ENCODE data around the gene COX4I1.
"Not testable (repeated sequence)": the region's sequence is repeated elsewhere in the genome, so short reads cannot be mapped to it uniquely, and the experiment has no call there.

The COX4I1 gene

DNA sequence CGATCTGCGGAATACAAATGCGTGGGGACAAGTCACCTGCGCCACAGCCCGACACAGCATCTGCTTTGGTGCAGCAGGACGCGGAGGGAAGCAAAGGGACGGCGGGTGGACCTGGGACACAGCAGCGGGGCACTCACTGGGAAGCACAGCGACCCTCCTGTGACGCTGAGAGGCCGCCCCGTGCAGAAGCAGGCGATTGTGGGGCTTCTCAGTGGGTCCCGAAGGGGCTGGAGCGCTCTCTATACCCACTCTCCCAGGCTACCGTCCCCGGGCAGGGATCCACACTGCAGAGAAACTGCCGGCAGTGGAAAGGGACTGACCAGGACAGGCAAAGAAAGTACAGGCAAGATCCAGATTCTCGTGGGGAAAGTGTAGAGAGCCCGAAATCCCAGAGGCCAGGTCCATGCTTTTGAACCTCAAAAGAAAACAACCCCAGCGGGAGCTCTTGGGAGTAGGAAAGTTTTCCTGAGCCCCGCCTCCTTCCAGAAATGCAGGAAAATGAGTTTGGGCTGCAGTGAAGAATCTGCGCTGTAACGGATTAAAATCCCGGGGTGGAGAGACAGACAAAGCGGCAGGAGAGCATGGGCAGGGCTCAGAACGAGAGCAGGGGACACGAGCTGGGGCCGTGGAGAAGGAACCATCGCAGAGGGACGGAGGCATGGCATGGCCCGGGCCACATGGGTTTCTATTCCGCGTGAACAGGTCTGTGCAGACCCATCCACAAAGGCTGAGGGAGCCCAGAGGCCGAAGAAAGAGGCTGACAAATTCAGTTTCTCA lies 12.7 kb downstream of the COX4I1 start:
- H3K27ac ChIP-seq: no peak overlapping the region

DNA sequence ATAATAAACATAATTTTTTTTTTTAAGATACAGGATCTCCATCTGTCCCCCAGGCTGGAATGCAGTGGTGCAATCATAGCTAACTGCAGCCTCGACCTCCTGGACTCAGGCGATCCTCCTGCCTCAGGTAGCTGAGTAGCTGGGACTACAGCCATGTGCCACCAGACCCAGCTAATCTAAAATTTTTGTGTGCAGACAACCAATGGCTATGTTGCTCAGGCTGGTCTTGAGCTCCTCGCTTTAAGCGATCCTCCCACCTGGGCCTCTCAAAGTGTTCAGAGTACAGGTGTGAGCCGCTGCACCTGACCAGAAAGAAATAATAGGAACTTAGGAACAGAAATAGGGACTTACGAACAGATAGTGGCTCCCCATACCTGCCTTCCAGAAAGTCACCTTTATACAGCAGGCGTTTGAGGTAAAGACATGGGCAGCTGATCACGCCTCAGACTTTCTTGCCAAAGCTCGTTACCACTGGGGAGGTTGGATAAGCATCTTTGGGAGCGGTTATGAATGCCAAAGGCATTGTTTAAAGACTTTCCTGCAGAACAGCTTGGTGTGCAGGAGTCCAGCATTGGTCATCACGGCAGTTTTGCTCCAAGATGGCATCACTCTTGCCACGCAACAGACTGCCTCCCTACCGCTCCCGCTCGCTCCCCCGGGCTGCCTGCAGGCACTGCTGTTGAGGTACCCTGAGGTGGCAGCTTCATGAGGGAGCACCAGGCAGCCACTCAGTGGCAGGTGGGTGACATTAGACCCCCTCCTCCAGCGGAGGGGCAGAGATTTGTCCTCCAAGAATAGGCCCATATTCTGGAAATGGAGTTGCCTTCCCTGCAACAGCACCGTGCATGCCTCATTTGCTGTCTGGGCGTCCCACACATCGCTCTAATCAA lies 13.6 kb downstream of the COX4I1 start:
- Histone ChIP-seq H3K4me2 (ENCODE audit: low read length) (no peak overlapping the region), H3K79me2 (no peaks in the 10 kb centered on the region), H3K9ac (no peak overlapping the region), H3K27me3 (ENCODE audit: control insufficient read depth, insufficient read depth, low read length) (no peaks in the 10 kb centered on the region), H3K9me3 (ENCODE audit: control insufficient read depth, low read length) (no peaks in the 10 kb centered on the region), H3K4me1 (no peaks in the 10 kb centered on the region), H3K27ac (no peak overlapping the region), H2AFZ (no peak overlapping the region), H3K36me3 (ENCODE audit: control insufficient read depth, insufficient read depth, low read length) (no peaks in the 10 kb centered on the region), H3K4me3 (ENCODE audit: low read depth, low read length) (no peak overlapping the region)
- TF ChIP-seq, protein P1, sequence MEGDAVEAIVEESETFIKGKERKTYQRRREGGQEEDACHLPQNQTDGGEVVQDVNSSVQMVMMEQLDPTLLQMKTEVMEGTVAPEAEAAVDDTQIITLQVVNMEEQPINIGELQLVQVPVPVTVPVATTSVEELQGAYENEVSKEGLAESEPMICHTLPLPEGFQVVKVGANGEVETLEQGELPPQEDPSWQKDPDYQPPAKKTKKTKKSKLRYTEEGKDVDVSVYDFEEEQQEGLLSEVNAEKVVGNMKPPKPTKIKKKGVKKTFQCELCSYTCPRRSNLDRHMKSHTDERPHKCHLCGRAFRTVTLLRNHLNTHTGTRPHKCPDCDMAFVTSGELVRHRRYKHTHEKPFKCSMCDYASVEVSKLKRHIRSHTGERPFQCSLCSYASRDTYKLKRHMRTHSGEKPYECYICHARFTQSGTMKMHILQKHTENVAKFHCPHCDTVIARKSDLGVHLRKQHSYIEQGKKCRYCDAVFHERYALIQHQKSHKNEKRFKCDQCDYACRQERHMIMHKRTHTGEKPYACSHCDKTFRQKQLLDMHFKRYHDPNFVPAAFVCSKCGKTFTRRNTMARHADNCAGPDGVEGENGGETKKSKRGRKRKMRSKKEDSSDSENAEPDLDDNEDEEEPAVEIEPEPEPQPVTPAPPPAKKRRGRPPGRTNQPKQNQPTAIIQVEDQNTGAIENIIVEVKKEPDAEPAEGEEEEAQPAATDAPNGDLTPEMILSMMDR (IDR thresholded peaks at IDR 0.05): no peak

More for the DNA sequence above, 12.7 kb downstream of the COX4I1 start:
- Histone ChIP-seq H3K4me2 (ENCODE audit: low read length) (no peak overlapping the region), H3K4me3 (ENCODE audit: low read depth, low read length) (no peak overlapping the region), H3K9ac (no peak overlapping the region), H3K4me1 (no peaks in the 10 kb centered on the region), H3K9me3 (ENCODE audit: control insufficient read depth, low read length) (no peaks in the 10 kb centered on the region), H2AFZ (no peak overlapping the region), H3K36me3 (ENCODE audit: control insufficient read depth, insufficient read depth, low read length) (no peaks in the 10 kb centered on the region), H3K79me2 (no peaks in the 10 kb centered on the region), H3K27me3 (ENCODE audit: control insufficient read depth, insufficient read depth, low read length) (no peaks in the 10 kb centered on the region)
- TF ChIP-seq, protein P1 (IDR thresholded peaks at IDR 0.05): no peak

DNA sequence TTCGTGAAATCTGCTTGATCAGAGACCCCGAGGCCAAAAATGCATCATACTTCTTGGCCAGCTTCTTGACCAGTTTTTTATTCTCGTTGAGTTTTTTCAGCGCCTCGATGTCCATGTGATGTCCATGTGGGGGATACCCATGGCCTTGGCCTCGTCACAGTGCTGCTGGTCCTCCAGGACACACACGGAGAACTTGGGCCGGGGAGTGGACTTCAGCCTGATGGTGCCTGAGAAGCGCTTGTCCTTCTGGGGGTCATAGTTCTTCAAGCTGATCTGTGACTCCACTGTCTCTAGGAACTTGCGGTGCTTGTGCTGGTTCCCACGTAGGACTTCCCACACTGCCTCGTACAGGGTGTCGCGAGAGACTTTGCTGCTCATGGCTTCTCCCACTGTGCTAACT lies 16.7 kb downstream of the COX4I1 start:
- Histone ChIP-seq H3K4me3 (ENCODE audit: low read depth, low read length) (no peak overlapping the region), H3K27me3 (ENCODE audit: control insufficient read depth, insufficient read depth, low read length) (no peaks in the 10 kb centered on the region), H2AFZ (no peak overlapping the region), H3K36me3 (ENCODE audit: control insufficient read depth, insufficient read depth, low read length) (no peaks in the 10 kb centered on the region), H3K9ac (no peak overlapping the region), H3K4me1 (no peaks in the 10 kb centered on the region), H3K79me2 (no peaks in the 10 kb centered on the region), H3K27ac (no peak overlapping the region), H3K4me2 (ENCODE audit: low read length) (no peak overlapping the region), H3K9me3 (ENCODE audit: control insufficient read depth, low read length) (no peaks in the 10 kb centered on the region)
- TF ChIP-seq, protein P1 (IDR thresholded peaks at IDR 0.05): no peak

DNA sequence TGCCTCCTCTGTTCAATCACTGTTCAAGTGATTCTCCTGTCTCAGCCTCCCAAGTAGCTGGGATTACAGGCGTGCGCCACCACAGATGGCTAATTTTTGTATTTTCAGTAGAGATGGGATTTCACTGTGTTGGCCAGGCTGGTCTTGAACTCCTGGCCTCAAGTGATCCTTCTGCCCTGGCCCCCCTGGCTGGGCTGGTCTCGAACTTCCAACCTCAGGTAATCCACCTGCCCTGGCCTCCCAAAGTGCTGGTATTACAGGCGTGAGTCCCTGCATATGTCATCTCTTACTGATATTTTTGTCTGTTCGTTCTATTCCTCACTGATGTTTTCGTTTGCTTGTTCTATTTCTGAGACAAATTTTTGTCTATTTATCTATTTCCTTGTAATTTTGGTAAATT lies 17.7 kb downstream of the COX4I1 start:
- H3K4me1 ChIP-seq; H3K9ac ChIP-seq; H3K9me3 ChIP-seq (ENCODE audit: control insufficient read depth, low read length); H2AFZ ChIP-seq; H3K4me3 ChIP-seq (ENCODE audit: low read depth, low read length); H3K27ac ChIP-seq; H3K4me2 ChIP-seq (ENCODE audit: low read length); H3K79me2 ChIP-seq; H3K36me3 ChIP-seq (ENCODE audit: control insufficient read depth, insufficient read depth, low read length); H3K27me3 ChIP-seq (ENCODE audit: control insufficient read depth, insufficient read depth, low read length): not testable (repeated sequence)

DNA sequence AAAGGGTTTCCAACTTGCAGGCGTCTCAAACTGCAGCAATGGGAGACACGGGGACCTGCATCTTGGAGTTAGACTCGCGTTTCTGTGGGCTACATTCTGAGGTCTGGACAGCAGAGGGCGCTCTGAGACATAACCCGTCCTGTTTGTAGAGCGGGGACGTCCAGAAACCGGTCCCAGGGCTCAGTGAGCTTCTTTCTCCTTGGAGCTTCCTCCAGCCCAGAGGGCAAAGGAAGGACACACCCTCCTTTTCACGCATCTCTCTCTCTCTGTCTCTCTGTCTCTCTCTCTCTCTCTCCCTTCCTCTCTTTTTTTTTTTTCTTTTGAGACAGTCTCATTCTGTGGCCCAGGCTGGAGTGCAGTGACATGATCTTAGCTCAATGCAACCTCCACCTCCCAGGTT lies 19.8 kb downstream of the COX4I1 start:
- H3K4me3 ChIP-seq (ENCODE audit: low read depth, low read length): no peak overlapping the region
- no peak overlapping the region for H3K9ac ChIP-seq
- H3K27me3 ChIP-seq (ENCODE audit: control insufficient read depth, insufficient read depth, low read length): no peaks in the 10 kb centered on the region
- H2AFZ ChIP-seq: no peak overlapping the region
- H3K27ac ChIP-seq: no peak overlapping the region
- no peaks in the 10 kb centered on the region for H3K36me3 ChIP-seq (ENCODE audit: control insufficient read depth, insufficient read depth, low read length)
- peaks cover 2% of the 10 kb centered on the region for H3K4me1 ChIP-seq
- TF ChIP-seq, protein P1 (IDR thresholded peaks at IDR 0.05): peak; percentile 47
- H3K9me3 ChIP-seq (ENCODE audit: control insufficient read depth, low read length): no peaks in the 10 kb centered on the region
- no peak overlapping the region for H3K4me2 ChIP-seq (ENCODE audit: low read length)
- no peaks in the 10 kb centered on the region for H3K79me2 ChIP-seq

Measured in parathyroid adenoma (tissue), 2 donors.